BLaER1 (cell line): Measurements from ENCODE around the gene RGS9.
A peak's percentile ranks its signal among the peaks of the same experiment; 100 is the strongest.
"Not testable (repeated sequence)": the region's sequence is repeated elsewhere in the genome, so short reads cannot be mapped to it uniquely, and the experiment has no call there.

Experiments used
- H3K27ac ChIP-seq: shearing (Covaris generic); formaldehyde crosslinking; 2 replicates; pipeline ENCODE4 v1.8.1; 2022
- H3K27me3 ChIP-seq: shearing (Covaris generic); formaldehyde crosslinking; 2 replicates; pipeline ENCODE4 v1.8.1; 2022
- H3K36me3 ChIP-seq: shearing (Covaris generic); formaldehyde crosslinking; 2 replicates; pipeline ENCODE4 v1.8.1; 2022
- H3K4me1 ChIP-seq: shearing (Covaris generic); formaldehyde crosslinking; 2 replicates; pipeline ENCODE4 v1.8.1; 2022
- H3K4me2 ChIP-seq: shearing (Covaris generic); formaldehyde crosslinking; 2 replicates; pipeline ENCODE4 v1.8.1; 2022
- H3K4me3 ChIP-seq: shearing (Covaris generic); formaldehyde crosslinking; 2 replicates; pipeline ENCODE4 v1.8.1; 2022
- H3K9ac ChIP-seq: shearing (Covaris generic); formaldehyde crosslinking; 2 replicates; pipeline ENCODE4 v1.8.1; 2022
- H3K9me3 ChIP-seq: shearing (Covaris generic); formaldehyde crosslinking; 2 replicates; pipeline ENCODE4 v1.8.1; 2022
- H4K20me1 ChIP-seq: shearing (Covaris generic); formaldehyde crosslinking; 2 replicates; pipeline ENCODE4 v1.8.1; 2022
- Cebpa-rat ChIP-seq: shearing (Covaris generic); IDR thresholded peaks from 2 replicates; pipeline ENCODE4 v1.8.1; 2022

The RGS9 gene

GRCh38 chr17:65109990-65110680, 27.0 kb upstream of the RGS9 start:
- H3K27me3 ChIP-seq, result no peaks in the 10 kb centered on the region
- H3K36me3 ChIP-seq, result no peaks in the 10 kb centered on the region
- H3K9me3 ChIP-seq, result peaks cover 8% of the 10 kb centered on the region; the same call in 1 of the 2 replicates
- TF ChIP-seq Cebpa-rat, result no peak
- H3K4me1 ChIP-seq, result peaks cover 19% of the 10 kb centered on the region
- H3K27ac ChIP-seq, result no peak overlapping the region
- H3K4me2 ChIP-seq, result no peak overlapping the region
- H4K20me1 ChIP-seq, result no peaks in the 10 kb centered on the region
- no peak overlapping the region for H3K4me3 ChIP-seq
- no peak overlapping the region for H3K9ac ChIP-seq

GRCh38 chr17:65115839-65116238, 21.3 kb upstream of the RGS9 start:
- H3K4me1 ChIP-seq, result peaks cover 24% of the 10 kb centered on the region
- no peaks in the 10 kb centered on the region for H4K20me1 ChIP-seq
- H3K9ac ChIP-seq, result peak overlapping the region; percentile 32; the same call in 1 of the 2 replicates
- peak overlapping the region; percentile 72 for H3K27ac ChIP-seq
- H3K4me3 ChIP-seq, result no peak overlapping the region
- no peaks in the 10 kb centered on the region for H3K36me3 ChIP-seq
- H3K9me3 ChIP-seq, result no peaks in the 10 kb centered on the region
- H3K27me3 ChIP-seq, result no peaks in the 10 kb centered on the region
- H3K4me2 ChIP-seq, result peak overlapping the region; percentile 57
- TF ChIP-seq Cebpa-rat, result no peak

GRCh38 chr17:65116515-65116914, 20.7 kb upstream of the RGS9 start:
- Histone ChIP-seq H3K4me2 (peak overlapping the region; percentile 57), H3K4me1 (peaks cover 28% of the 10 kb centered on the region), H3K27ac (peak overlapping the region; percentile 72; the same call in 1 of the 2 replicates)
- not testable (repeated sequence) for H3K36me3 ChIP-seq, H3K4me3 ChIP-seq, H4K20me1 ChIP-seq, H3K27me3 ChIP-seq, H3K9me3 ChIP-seq, H3K9ac ChIP-seq

- Histone ChIP-seq H3K4me1 (peaks cover 37% of the 10 kb centered on the region), H3K36me3 (no peaks in the 10 kb centered on the region), H3K4me3 (no peak overlapping the region), H3K27me3 (no peaks in the 10 kb centered on the region), H3K27ac (no peak overlapping the region), H3K9me3 (no peaks in the 10 kb centered on the region), H4K20me1 (no peaks in the 10 kb centered on the region), H3K4me2 (no peak overlapping the region), H3K9ac (no peak overlapping the region)
- TF ChIP-seq Cebpa-rat, result no peak
These were observed 19.7 kb upstream of the RGS9 start for GRCh38 chr17:65117384-65118035.

- Histone ChIP-seq H3K4me3 (no peak overlapping the region), H3K36me3 (no peaks in the 10 kb centered on the region), H3K27me3 (no peaks in the 10 kb centered on the region), H3K9me3 (no peaks in the 10 kb centered on the region), H4K20me1 (no peaks in the 10 kb centered on the region), H3K27ac (no peak overlapping the region), H3K9ac (no peak overlapping the region), H3K4me2 (0 out of 2 replicates have a peak overlapping the region, but pooled peaks have one; percentile 27), H3K4me1 (peaks cover 38% of the 10 kb centered on the region)
- TF ChIP-seq Cebpa-rat, result no peak
These were observed 15.8 kb upstream of the RGS9 start for GRCh38 chr17:65121368-65121767.

- Histone ChIP-seq H3K27ac (peak overlapping the region; percentile 81; the same call in 1 of the 2 replicates), H3K4me2 (peak overlapping the region; percentile 65), H3K9ac (peak overlapping the region; percentile 79; the same call in 1 of the 2 replicates), H3K9me3 (no peaks in the 10 kb centered on the region), H3K4me3 (peak overlapping the region; percentile 66), H4K20me1 (no peaks in the 10 kb centered on the region), H3K27me3 (no peaks in the 10 kb centered on the region), H3K4me1 (peaks cover 30% of the 10 kb centered on the region), H3K36me3 (no peaks in the 10 kb centered on the region)
- TF ChIP-seq Cebpa-rat, result no peak
These were observed 15.0 kb upstream of the RGS9 start for GRCh38 chr17:65121916-65122806.

GRCh38 chr17:65122836-65123756, 14.1 kb upstream of the RGS9 start:
- Histone ChIP-seq H3K27me3 (no peaks in the 10 kb centered on the region), H3K36me3 (no peaks in the 10 kb centered on the region), H3K9ac (peak overlapping the region; percentile 79), H4K20me1 (no peaks in the 10 kb centered on the region), H3K27ac (peak overlapping the region; percentile 81), H3K9me3 (no peaks in the 10 kb centered on the region), H3K4me3 (peak overlapping the region; percentile 66), H3K4me2 (peak overlapping the region; percentile 65), H3K4me1 (peaks cover 28% of the 10 kb centered on the region)
- TF ChIP-seq Cebpa-rat, result no peak

- Histone ChIP-seq H3K4me1 (peaks cover 30% of the 10 kb centered on the region), H3K27me3 (no peaks in the 10 kb centered on the region), H3K9ac (peak overlapping the region; percentile 79; the same call in 1 of the 2 replicates), H3K4me3 (peak overlapping the region; percentile 66), H3K36me3 (no peaks in the 10 kb centered on the region), H3K27ac (peak overlapping the region; percentile 81), H3K4me2 (peak overlapping the region; percentile 65), H4K20me1 (no peaks in the 10 kb centered on the region), H3K9me3 (no peaks in the 10 kb centered on the region)
- TF ChIP-seq Cebpa-rat, result no peak
These were observed 13.2 kb upstream of the RGS9 start for GRCh38 chr17:65123757-65124675.
